GM23338 (cell line): Measurements from ENCODE around the gene SPA17.

Experiments
- CREB1 ChIP-seq: fragments of 250-450 bp; sonication (Bioruptor Pico); IDR thresholded peaks from 2 replicates; pipeline ENCODE4 v1.5.0; 2020; ENCODE audit warnings: low read depth, mild to moderate bottlenecking, moderate library complexity
- CTCF ChIP-seq, 2 experiments: fragments of 200-600 bp in 1 of 2; sonication (generic) in 1 of 2; conservative IDR thresholded peaks; 2 replicates each; pipeline versions ENCODE4 v1.5.1 to v1.6.1; 2016 to 2017; ENCODE audit warnings: antibody characterized with exemption in 2 of 2, low read depth in 2 of 2, mild to moderate bottlenecking in 2 of 2, moderate library complexity in 1 of 2
- ETS1 ChIP-seq: IDR thresholded peaks from 2 replicates; pipeline ENCODE4 v1.6.1; 2016; ENCODE audit warnings: antibody characterized with exemption
- EZH2 ChIP-seq: fragments of 200-600 bp; sonication (generic); IDR thresholded peaks from one replicate; pipeline ENCODE4 v1.8.0; 2017; ENCODE audit warnings: antibody characterized with exemption, mild to moderate bottlenecking, low read depth; ENCODE audit not compliant: unreplicated experiment
- EZH2phosphoT487 ChIP-seq: fragments of 200-600 bp; sonication (generic); IDR thresholded peaks from one replicate; pipeline ENCODE4 v1.8.1; 2018; ENCODE audit warnings: antibody characterized with exemption; ENCODE audit not compliant: unreplicated experiment
- JUNB ChIP-seq: IDR thresholded peaks from one replicate; pipeline ENCODE4 v1.6.1; 2016; ENCODE audit warnings: antibody characterized with exemption; ENCODE audit not compliant: unreplicated experiment
- NANOG ChIP-seq: IDR thresholded peaks from 2 replicates; pipeline ENCODE4 v1.6.1; 2016; ENCODE audit warnings: antibody characterized with exemption, borderline replicate concordance
- POLR2AphosphoS5 ChIP-seq: IDR thresholded peaks from 2 replicates; pipeline ENCODE4 v1.6.1; 2016; ENCODE audit warnings: antibody characterized with exemption, low read depth
- STAT1 ChIP-seq: IDR thresholded peaks from one replicate; pipeline ENCODE4 v1.6.1; 2016; ENCODE audit warnings: antibody characterized with exemption; ENCODE audit not compliant: unreplicated experiment
- ZNF114 ChIP-seq: fragments of 250-450 bp; sonication (Bioruptor Pico); IDR thresholded peaks from 2 replicates; pipeline ENCODE4 v1.5.0; 2020; ENCODE audit warnings: mild to moderate bottlenecking, moderate library complexity
- ZNF331 ChIP-seq: fragments of 250-450 bp; sonication (Bioruptor Pico); IDR thresholded peaks from 2 replicates; pipeline ENCODE4 v1.5.0; 2020; ENCODE audit warnings: low read depth, mild to moderate bottlenecking, moderate library complexity
- ZNF462 ChIP-seq: fragments of 250-450 bp; sonication (Bioruptor Pico); IDR thresholded peaks from 2 replicates; pipeline ENCODE4 v1.5.0; 2020; ENCODE audit warnings: mild to moderate bottlenecking, moderate library complexity
- TF ChIP-seq, protein P1 (sequence below): IDR thresholded peaks from one replicate; pipeline ENCODE4 v1.6.1; 2018; ENCODE audit warnings: antibody characterized with exemption; ENCODE audit not compliant: unreplicated experiment

- TF ChIP-seq CTCF (conservative IDR thresholded peaks at IDR 0.05; ENCODE audit: low read depth in 2 of 2) (peak; percentile 21 to 35; a peak in 3 of 4 replicates), ZNF114 (CRISPR knock-in tag) (no peak), EZH2 (peak; percentile 17), POLR2AphosphoS5 (no peak), JUNB (no peak), ZNF331 (CRISPR knock-in tag) (no peak), NANOG (no peak), EZH2phosphoT487 (no peak), CREB1 (CRISPR knock-in tag) (no peak), STAT1 (no peak), ETS1 (no peak), ZNF462 (no peak)
- TF ChIP-seq, protein P1, sequence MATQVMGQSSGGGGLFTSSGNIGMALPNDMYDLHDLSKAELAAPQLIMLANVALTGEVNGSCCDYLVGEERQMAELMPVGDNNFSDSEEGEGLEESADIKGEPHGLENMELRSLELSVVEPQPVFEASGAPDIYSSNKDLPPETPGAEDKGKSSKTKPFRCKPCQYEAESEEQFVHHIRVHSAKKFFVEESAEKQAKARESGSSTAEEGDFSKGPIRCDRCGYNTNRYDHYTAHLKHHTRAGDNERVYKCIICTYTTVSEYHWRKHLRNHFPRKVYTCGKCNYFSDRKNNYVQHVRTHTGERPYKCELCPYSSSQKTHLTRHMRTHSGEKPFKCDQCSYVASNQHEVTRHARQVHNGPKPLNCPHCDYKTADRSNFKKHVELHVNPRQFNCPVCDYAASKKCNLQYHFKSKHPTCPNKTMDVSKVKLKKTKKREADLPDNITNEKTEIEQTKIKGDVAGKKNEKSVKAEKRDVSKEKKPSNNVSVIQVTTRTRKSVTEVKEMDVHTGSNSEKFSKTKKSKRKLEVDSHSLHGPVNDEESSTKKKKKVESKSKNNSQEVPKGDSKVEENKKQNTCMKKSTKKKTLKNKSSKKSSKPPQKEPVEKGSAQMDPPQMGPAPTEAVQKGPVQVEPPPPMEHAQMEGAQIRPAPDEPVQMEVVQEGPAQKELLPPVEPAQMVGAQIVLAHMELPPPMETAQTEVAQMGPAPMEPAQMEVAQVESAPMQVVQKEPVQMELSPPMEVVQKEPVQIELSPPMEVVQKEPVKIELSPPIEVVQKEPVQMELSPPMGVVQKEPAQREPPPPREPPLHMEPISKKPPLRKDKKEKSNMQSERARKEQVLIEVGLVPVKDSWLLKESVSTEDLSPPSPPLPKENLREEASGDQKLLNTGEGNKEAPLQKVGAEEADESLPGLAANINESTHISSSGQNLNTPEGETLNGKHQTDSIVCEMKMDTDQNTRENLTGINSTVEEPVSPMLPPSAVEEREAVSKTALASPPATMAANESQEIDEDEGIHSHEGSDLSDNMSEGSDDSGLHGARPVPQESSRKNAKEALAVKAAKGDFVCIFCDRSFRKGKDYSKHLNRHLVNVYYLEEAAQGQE = no peak
Measured at GRCh38 chr11:124740277-124740882, 66.7 kb downstream of the SPA17 start.
